ENCODE data around the gene SLC16A4.

SLC16A4 gene

DNA sequence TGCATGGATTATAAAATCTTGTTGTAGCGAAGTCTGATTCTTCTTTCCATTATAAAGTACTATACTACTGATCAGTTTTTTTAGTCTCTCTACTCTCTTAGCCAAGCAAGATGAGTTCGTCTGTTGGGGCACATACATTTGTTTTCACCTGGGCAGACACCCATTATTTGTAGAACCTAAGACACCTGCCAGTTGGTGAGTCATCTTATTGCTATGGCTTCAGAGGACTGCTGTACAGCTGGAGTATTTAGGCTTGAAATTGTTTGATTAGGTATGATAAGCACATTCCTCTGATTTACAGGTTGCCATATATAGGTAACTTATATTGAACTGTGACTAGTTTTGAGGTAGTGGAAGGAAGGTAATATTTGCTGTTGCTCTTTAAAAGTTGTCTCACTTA, 34.4 kb downstream of the SLC16A4 start:
- no peak for DNase-seq (ENCODE audit: low read depth)

DNA sequence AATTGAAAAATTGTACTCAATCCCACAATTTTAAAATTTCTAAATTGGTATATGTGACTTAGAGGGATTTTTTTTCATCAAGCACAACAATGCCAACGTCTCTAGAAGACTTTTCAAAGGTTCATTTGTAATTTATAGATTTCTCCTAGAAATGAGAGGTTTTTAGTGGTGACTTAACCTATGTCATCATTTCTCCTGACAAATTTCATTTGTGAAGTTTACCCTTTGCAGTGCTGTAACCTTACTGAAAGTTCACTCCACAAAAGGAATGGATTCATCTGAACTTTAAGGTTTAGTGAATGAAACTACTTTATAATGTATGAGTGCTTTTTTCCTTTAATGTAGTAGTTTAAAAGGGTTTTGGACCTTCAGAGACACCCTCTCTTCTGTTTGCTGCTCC, 35.5 kb downstream of the SLC16A4 start:
- no peak for DNase-seq (ENCODE audit: low read depth)

DNA sequence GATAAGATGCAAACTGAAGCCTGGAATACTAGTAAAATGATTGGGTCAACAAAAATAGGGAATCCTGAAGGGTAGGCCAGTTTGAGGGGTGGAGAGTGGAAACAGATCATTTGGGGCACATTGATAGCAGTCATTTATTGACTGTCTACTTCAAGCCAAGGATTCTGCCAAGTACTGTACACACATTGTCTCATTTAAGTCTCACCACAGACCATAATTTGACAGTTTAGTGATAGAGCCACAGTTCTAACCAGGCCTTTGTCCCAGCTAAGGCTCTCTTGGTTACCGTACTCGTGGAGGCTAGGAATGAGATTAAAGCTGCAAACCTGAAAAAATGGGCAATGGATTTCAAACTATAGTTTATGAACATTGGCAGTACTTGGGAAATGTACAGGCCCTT, 40.5 kb downstream of the SLC16A4 start:
- DNase-seq (ENCODE audit: low read depth): no peak

DNA sequence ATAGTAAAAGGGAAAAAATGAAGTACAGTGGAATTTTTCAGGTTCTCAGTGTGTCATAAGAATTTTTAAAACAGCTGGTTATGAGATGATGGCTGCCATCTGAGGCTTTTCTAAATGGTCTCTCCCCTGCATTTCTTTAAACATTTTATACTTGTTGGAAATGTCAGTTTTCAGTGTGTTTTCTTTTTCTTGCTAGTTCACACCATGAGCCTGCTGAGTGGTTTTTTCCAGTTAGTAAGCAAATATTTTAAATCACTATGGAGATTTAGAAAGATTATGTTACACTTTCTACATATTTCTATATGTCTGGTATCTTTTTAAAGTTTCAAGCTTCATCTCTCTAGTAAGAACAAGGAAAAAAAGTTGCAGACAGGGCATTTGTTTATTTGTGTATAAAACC, 42.1 kb downstream of the SLC16A4 start:
- no peak for DNase-seq (ENCODE audit: low read depth)

DNA sequence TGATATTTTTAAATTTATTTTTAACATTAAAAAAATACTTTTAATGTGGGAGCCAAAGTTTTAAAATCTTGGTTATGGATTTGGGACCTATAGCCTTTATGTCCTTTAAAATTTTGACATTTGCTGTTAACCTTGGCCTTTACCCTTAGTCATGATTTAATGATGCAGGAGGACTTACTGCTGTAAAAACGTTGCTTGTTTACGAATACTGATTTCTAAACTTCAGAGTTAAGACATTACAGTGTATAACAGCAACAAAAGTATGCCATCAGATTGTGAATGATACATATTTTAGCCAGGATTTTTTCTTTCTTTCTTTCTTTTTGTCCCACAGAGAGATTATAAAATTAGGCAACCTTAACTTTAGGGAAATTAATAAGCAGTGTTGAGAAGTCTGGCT, 42.8 kb downstream of the SLC16A4 start:
- DNase-seq (ENCODE audit: low read depth): no peak

DNA sequence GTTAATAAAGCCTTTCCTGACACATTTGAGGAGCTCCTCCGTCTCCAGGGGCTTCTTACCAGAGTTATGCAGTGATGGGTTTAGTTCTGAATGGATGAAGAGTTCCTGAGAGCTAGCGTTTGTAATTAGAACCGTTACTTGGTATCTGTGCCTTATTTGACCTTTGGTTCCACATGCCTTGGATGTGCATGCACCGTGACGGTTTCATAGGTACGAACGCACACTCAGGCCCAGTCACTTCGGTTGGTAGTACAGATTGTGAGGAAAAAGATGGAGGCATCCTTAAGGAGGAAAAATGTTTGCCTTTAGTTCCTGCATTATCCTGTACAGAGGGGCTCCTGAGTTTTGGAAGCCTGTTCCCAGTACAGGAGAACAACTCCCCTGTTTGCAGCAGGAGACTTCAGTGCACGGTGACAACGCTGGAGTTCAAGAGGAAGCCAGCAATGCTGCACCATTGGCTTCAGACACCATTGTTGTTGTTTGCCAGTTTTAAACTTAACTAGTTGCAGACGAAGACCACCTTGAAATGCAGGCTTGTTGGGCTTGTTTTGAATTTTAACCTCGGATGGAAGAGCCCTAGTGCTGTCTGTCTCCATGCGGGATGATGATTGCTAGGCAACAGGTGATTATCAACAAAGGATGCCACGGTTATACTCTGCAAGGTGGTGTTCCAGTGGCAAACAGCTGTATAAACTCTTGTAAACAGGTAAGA, 43.5 kb downstream of the SLC16A4 start:
- no peak for DNase-seq (ENCODE audit: low read depth)

DNA sequence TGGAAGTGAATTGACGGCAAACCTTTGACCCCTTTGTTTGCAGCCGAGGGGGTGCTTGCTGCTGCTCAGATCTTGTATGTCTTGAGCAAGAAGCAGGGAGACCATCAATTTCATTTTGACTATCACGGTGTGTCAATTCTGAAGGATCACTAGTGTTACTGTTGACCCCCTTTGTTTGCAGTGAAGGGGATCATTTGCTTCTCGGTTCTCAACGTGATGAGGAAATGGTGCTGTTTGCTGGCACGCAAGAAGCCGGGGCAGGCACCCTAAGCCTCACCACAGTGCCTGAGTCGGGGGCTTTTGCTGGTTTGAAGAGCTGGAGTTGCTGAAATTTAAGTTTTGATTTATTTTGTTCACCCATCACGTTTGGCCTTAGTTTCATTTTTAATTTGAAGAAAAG, 44.1 kb downstream of the SLC16A4 start:
- DNase-seq (ENCODE audit: low read depth): no peak

DNA sequence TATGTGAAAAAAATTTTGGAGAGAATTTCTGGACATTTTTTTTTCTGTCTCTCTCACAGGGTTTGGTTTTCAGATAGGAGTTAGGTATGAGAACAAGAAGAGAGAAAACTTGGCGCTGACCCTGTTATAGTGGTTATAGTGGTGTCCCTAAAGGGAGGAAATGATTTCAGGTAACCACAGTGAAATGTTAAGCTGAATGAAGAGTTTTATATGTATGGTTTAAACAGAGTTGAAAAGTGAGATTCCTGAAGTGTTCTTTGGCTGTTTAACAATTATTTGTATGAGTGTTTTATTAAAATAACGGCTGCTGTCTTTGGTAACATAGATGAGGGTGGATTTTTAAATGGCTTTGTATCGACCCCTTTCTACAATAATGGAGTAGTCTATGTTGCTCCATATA, 45.3 kb downstream of the SLC16A4 start:
- no peak for DNase-seq (ENCODE audit: low read depth)

DNA sequence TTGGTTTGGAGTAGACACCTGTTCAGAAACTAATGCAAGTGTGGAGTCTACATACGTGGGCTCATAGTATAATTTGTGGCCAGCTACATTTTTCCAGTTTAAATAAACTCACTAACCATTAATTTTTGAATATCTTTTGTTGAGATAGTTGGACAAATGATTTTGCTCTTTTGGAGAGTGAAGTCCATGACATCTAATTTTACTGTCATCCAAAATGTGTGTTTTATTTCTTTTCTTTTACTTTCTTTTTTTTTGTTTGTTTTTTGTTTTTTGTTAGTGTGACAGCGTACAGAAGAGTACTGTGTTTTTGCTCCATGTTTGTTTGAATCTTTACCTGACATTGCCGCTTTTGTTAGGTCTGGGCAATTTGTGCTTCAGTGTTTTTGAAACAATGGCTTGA, 46.7 kb downstream of the SLC16A4 start:
- no peak for DNase-seq (ENCODE audit: low read depth)

DNA sequence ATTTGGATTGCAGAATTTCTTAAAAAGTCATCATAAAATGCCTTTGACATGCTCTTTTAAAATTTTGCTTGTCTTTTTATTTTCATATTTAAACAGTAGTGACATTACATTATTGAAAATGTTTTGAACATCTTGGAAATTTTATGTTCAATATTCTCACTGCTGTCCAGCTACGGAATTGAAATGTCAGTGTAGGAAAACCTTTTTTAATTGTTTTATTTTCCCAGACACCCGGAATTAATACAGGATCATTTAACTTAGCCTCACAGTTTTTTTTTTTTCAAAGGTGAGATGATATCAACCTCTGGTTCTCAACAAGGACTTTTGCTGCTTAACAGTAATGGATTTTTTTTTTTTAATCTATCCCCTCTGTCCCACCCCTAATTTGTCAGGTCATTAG, 47.6 kb downstream of the SLC16A4 start:
- DNase-seq (ENCODE audit: low read depth): no peak

DNA sequence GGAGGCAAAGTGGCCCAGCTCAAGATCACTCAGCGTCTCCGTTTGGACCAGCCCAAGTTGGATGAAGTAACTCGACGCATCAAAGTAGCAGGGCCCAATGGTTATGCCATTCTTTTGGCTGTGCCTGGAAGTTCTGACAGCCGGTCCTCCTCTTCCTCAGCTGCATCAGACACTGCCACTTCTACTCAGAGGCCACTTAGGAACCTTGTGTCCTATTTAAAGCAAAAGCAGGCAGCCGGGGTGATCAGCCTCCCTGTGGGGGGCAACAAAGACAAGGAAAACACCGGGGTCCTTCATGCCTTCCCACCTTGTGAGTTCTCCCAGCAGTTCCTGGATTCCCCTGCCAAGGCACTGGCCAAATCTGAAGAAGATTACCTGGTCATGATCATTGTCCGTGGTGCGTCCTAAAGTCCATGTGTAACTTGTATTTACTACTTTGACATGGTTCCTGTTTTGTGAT, 48.9 kb downstream of the SLC16A4 start:
- no peak for DNase-seq (ENCODE audit: low read depth)

DNA sequence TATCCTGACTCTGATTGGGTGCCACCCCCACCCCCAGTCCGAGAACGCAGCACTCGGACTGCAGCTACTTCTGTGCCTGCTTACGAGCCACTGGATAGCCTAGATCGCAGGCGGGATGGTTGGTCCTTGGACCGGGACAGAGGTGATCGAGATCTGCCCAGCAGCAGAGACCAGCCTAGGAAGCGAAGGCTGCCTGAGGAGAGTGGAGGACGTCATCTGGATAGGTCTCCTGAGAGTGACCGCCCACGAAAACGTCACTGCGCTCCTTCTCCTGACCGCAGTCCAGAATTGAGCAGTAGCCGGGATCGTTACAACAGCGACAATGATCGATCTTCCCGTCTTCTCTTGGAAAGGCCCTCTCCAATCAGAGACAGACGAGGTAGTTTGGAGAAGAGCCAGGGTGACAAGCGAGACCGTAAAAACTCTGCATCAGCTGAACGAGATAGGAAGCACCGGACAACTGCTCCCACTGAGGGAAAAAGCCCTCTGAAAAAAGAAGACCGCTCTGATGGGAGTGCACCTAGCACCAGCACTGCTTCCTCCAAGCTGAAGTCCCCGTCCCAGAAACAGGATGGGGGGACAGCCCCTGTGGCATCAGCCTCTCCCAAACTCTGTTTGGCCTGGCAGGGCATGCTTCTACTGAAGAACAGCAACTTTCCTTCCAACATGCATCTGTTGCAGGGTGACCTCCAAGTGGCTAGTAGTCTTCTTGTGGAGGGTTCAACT, 49.5 kb downstream of the SLC16A4 start:
- no peak for DNase-seq (ENCODE audit: low read depth)

DNA sequence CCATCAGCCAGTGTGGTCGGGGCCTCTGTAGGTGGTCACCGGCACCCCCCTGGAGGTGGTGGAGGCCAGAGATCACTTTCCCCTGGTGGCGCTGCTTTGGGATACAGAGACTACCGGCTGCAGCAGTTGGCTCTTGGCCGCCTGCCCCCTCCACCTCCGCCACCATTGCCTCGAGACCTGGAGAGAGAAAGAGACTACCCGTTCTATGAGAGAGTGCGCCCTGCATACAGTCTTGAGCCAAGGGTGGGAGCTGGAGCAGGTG, 50.7 kb downstream of the SLC16A4 start:
- no peak for DNase-seq (ENCODE audit: low read depth)

DNA sequence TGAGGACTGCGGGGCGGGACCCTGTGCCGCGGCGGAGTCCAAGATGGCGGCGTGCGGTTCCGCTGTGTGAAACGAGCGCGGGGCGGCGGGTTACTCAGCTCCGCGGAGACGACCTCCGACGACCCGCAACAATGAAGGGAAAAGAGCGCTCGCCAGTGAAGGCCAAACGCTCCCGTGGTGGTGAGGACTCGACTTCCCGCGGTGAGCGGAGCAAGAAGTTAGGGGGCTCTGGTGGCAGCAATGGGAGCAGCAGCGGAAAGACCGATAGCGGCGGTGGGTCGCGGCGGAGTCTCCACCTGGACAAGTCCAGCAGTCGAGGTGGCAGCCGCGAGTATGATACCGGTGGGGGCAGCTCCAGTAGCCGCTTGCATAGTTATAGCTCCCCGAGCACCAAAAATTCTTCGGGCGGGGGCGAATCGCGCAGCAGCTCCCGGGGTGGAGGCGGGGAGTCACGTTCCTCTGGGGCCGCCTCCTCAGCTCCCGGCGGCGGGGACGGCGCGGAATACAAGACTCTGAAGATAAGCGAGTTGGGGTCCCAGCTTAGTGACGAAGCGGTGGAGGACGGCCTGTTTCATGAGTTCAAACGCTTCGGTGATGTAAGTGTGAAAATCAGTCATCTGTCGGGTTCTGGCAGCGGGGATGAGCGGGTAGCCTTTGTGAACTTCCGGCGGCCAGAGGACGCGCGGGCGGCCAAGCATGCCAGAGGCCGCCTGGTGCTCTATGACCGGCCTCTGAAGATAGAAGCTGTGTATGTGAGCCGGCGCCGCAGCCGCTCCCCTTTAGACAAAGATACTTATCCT, 51.2 kb downstream of the SLC16A4 start:
- DNase-seq (ENCODE audit: low read depth): peak; percentile 37

DNA sequence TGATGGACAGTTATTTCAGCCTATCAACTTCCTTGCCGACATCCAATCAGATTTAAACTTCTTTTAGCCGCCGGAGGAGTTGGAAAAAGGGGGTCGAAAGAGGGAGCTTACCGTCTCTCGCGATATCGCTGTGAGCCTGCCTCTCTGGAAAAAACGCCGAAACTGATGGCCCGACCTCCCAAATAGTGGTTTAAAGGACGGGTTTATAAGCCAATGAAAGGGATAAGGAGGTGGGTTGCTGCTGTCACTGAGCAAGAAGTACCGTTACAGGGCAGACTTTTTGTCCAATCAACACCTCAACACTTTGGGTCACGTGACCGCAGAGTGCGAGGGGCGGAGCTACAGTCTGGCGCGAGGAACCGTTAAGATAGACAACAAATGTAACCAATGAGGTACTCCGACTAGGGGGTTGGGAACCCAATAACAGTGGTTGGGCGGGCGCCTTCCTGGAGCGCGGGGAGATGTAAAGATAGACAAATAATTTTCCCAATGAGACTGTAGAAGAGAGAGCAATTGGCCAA, 51.9 kb downstream of the SLC16A4 start, which contains the start of gene RBM15:
TSS of gene RBM15 (plus strand) at position 492 of the 521 bp plus-strand sequence. CDS start at position 521, 29 bp downstream.
- DNase-seq (ENCODE audit: low read depth): peak; percentile 92

DNA sequence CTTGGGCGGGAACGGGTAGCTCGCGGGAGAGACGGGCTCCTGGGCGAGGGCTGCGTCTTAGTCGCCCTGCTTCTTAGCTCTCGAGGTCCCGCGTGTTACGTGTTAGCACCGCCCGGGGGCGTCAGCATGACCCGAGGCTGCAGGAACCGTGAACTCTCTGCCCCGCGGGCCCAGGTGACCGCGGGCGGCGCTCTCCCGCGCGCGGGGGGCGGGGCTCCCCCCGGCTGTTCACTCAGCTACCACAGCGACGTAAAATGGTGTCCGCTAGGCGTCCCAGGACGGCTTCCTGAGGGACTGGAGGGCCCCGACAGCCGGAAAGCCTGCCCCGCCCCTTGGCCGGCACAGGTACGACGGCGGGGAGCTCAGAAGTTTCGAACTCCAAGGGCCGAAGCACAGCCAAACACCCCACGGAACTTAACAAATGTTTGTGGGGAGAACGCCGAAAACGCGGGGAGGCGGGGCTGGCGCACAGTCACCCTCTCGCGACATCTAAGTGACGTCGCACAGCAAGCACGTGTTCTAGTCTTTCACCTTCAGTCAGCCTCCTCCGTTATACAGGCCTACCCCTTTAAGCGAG, 52.4 kb downstream of the SLC16A4 start:
- peak; percentile 88 for DNase-seq (ENCODE audit: low read depth)

DNA sequence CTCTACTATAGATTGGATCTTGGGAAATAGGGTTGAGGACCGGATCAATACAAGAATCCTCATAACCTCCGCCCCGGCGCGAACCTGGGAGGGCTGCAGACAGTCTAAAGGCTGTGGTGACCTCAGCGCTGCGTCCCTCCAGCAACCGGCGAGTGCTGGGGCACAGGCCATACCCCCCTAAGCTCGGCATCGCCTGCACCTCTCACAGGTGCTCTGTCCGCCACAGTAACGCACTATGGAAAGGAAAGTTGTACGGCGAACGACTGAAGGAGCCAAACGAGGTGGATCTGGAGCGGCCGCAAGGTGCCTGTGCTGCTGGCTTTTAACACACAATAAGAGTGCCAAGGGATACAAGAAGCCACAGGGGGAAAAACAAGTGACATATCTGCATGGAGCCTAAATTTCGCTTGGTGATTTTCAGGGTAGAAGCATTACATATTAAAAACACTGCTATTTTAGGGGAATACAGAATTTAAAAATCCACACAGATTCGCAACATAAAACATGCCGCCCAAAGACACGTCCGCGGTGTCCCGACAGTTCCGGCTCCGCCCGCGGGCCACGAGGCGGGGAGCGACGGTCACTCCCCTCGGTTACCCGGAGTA, 53.0 kb downstream of the SLC16A4 start:
- peak; percentile 10 for DNase-seq (ENCODE audit: low read depth)

DNA sequence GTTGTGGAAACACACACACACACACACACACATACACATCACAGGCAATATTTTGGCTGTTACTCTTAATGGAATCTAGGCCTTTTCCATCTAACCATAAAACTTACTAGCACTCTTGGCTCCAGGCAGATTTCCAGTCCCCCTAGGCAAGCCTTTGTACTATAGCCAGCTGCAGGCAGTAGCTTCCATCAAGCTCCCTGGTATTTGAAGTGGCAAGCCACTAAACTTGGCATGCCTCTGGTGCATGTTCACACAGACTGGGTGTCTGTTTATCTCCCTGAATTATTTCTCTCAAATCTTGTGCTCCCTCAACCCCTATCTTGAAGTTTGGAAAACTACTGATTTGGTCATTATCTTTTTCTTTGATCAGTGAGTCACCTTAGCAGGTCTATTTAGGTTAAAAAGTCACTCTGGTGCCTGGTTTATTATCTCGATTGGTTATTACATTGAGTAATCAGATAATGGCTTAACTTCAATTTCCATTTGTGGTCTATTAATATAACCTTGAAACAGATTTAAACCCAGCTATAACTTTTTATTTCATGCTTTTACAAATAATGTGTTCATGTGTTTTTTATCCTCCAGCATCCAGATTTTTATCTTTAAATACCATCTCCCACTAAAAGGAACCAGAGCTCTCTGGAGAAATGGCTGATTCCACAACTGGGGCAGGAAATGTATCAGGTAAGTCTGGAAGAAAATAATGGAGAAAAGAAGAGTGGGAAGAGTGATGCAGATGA, 54.4 kb downstream of the SLC16A4 start:
- DNase-seq (ENCODE audit: low read depth): no peak

DNA sequence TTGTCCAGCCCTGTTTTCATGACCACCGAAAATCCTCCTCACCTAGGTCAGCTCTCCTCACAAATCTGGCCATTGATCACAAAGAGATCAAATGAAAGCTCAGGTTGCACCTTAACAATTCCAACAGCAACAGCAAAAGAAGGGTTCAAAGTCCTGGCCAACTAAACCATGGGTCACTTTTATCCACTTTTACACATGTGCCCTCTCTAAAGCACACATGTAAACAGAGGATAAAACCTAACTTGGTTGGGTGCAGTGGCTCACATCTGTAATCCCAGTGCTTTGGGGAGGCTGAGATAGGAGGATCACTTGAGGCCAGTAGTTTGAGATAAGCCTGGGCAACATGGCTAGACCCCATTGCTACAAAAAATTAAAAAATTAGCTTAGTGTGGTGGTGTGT, 55.6 kb downstream of the SLC16A4 start:
- no peak for DNase-seq (ENCODE audit: low read depth)

DNA sequence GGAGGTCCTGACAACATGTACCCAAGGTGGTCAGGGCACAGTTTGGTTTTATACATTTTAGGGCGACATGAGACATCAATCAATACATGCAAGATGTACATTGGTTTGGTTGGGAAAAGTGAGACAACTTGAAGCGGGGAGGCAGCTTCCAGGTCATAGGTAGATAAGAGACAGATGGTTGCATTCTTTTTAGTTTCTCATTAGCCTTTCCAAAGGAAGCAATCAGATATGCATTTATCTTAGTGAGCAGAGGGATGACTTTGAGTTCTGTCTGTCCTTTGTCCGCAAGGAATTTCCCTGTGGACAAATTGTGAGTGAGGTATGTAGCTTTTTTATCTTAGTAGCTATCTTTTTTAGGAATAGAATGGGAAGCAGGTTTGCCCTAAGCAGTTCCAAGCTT, 62.1 kb downstream of the SLC16A4 start:
- no peak for DNase-seq (ENCODE audit: low read depth)

DNA sequence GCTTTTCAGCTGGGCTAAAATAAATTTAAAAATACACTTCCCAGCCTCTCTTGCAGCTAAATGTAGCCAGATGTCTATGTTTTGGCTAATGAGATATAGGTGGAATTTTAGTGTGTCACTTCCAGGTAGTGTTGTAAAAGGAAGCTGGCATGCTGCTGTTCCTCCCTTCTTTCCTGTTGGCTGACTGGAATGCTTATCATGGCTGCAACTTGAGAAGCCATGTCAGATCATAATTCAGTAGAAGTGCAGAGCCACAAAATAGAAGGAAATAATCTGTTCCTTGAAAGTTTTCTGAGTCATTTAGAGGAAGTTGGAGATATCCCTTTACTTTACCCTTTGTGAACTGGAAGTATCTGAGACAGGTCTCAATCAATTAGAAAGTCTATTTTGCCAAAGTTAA, 62.6 kb downstream of the SLC16A4 start:
- DNase-seq (ENCODE audit: low read depth): no peak
